Amygdala (tissue), 56 donors: ENCODE measurements around the gene PTPRN2.

Source experiments
- DNase-seq, 56 donors: peaks; one replicate each; lab custom pipeline; 2025; lab: John Stamatoyannopoulos, UW

Gene PTPRN2

DNA sequence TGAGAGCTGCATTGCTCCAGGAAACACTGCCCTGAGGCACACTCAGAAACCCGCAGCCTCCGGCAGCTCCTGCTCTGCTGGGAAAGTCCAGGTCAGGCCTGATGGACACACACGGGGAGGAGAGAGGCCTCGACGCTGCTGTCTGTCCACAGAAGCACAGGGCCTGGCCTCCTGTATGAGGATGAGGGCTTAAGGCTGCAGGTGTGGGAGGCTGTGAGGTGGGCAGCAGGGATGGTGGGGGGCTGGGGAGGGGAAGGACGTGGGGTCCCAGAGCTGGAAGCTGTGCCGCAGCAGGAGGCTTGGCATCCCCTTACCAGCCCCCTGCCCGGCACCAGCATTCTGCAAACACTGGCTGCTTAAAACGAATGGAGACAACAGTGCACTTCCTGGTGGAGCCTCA, 1064.7 kb downstream of the PTPRN2 start:
- DNase-seq: no peak

DNA sequence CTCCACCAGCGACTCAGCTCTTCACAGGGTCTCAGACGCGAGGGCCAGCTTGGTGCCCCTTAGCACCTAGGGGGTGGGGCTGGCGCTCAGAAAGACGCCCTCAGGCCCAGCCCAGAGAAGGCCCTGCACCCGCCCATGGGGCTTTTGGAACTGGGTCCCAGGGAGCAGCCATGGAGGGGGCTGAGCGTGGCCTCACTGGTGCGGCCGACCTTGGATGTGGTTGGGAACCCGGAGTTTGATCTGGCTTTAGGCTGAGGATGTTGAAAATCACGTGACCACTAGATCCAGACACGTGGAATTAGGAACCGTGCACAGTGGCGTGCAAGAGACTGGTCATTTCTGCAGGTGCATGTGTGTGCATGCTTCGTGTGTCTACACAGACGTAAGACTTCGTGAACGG, 1065.4 kb downstream of the PTPRN2 start:
- DNase-seq: no peak

DNA sequence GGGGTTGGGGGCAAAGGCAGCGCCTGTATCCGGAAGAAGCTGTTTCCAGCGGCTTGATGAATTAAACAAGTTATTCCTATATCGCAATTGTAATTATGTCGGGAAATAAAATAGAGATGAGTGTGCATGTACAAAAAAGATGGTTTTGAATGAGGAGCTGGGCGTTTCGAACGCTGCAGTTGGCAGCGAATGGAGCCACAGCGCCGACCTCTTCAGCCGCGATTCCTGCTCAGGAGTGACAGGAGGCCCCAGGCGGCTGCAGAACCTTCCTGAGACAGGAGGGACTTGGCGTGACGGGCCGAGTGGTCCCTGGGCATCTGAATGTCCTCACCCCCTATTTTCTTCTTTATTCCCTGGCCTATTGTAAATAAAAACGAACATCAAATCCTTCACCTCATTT, 1065.9 kb downstream of the PTPRN2 start:
- no peak for DNase-seq

DNA sequence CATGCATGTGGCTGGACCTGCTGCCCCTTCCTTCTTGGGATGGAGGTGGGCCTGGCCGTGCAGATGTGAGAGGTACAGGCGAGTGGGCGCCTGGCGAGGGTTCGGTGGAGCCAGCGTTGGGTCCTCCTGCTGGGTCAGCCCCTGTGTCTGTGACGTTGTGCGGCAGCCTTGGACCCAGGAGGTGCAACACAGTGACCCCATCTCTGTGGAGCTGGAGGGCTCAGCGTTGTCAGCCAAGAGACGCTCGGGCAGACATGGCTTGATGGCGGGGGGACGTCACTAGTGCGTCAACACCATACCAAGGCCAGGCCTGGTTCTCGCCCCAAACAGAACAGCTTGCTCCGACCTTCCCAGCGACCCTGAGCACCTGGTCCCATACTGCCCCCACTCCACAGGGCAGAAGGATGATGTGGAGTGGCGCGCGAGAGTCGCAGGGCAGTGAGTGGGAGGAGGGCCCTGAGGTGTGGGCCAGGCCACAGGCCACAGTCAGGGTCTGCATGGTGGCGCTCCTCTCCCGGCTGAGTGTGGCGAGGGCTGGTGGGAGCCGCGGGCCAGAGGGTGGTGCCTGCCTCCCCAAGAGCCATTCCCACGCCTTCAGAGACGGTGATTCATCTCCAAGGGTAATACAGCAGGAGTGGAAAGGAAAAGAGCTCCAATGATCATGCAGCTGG, 1066.4 kb downstream of the PTPRN2 start:
- DNase-seq: no peak

DNA sequence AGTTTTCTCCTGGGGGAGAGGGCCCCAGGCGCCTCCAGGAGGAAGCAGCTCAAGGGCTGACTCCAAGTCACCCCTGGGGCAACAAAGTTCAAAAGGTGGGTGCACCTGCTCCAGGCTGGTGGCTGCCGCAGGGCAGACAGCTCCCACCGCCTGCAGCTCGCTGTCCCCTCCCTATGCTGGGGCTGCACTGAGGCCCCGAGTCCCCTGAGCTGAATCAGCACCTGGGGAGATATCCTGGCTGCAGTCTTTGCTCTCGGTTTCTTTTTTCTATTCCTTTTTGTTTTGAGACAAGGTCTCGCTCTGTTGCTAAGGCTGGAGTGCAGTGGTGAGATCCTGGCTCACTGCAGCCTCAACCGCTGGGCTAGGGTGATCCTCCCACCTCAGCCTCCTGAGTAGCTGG, 1067.4 kb downstream of the PTPRN2 start:
- no peak for DNase-seq

DNA sequence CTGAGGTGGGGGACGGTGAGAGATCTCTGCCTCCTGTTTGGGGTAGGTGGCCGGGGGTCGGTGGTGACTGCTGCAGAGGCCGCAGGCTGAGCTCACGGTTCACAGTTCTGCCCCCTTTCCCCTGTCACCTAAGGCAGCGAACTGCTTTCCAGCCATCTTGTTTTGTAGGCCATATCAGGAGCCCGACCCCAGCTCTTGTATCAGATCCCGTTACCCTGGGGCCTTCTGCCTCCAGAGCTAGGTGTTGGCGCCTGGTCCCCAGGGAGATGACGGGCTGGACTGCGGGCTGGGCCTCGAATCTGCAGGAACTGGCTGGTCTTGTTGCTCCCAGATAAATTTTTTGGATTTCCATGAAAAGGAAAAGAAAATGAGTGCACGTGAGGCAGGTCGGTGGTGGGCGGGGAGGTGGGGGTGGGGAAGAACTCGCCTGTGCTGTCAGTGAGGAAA, 1067.8 kb downstream of the PTPRN2 start:
- no peak for DNase-seq

DNA sequence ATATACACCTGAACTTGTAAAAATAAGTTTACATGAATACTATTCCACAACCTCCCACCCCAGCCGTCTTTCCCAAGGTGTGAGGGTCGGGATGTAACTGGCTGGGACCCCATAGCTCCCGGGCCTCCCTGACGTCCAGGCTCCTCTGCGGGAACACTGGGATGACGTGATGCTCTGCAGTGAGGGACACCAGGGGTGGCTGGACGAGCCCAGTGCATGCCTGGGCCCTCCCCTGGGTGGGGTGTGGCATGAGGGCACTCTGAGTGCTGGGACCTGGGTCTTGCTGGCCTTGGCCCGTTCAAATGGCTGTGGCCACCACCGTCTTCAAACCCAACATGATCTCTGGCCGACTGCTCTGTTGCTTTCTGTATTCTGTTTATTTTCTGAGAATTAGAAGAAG, 1068.4 kb downstream of the PTPRN2 start:
- no peak for DNase-seq

DNA sequence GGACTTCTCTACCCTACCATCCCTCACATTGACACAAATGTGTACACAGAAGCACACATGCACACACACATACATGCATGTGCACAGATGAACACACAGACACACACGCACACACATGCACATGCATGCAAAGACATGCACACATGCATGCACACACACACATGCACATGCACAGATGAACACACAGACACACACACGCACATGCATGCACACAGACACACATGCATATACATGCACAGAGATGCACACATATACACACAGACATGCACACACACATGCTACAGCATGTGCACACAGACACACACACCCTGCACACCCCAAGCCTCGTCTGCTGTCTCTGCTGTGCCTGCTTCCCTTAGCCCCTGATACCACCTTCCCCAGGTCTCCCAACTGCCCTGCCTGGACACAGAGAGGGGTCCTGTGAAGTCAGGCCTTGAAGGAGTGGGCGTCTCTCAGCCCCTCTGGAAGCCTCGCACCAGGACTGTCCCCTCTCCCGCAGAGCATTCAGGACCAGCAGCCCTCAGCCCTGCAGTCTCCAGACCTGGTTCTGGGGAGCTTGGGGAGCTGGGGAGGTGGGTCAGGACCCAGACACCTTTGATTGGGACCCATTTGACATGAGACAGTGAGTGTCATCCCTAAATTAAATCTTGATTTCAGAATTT, 1069.0 kb downstream of the PTPRN2 start:
- DNase-seq: no peak

DNA sequence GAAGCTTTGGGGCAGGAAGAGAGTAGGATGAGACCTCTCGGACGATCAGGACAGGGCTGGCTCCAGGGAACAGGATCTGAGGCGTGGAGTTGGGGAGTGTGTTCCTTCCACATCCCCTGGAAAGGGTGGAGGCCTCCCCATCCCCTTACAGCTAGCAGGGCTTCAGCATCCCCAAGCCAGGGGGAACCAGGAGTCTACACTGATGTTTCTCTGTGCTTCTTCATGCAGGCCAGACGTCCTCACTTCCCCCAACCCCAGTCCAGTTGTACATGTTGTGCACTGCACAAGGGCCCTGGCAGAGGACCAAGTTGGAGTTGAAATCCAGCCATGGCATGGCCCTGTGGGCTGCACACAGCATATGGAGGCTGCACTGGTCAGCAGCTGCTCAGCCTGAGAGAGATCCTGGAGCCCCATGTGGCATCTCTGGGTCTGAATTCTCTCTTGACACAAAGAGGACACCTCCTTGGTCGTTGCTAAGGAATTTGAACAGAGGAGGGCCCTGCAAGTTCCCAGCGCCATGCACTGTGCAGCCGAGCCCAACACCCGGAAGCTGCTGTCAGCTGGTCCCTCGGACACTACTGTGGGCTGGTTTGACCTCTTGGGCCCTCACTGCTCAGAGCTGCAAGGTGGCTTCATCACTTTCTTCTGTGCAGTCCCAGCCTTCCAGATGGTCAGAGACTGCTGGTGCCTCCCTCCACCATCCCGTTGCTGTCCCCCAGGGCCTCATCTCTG, 1069.7 kb downstream of the PTPRN2 start:
- no peak for DNase-seq

DNA sequence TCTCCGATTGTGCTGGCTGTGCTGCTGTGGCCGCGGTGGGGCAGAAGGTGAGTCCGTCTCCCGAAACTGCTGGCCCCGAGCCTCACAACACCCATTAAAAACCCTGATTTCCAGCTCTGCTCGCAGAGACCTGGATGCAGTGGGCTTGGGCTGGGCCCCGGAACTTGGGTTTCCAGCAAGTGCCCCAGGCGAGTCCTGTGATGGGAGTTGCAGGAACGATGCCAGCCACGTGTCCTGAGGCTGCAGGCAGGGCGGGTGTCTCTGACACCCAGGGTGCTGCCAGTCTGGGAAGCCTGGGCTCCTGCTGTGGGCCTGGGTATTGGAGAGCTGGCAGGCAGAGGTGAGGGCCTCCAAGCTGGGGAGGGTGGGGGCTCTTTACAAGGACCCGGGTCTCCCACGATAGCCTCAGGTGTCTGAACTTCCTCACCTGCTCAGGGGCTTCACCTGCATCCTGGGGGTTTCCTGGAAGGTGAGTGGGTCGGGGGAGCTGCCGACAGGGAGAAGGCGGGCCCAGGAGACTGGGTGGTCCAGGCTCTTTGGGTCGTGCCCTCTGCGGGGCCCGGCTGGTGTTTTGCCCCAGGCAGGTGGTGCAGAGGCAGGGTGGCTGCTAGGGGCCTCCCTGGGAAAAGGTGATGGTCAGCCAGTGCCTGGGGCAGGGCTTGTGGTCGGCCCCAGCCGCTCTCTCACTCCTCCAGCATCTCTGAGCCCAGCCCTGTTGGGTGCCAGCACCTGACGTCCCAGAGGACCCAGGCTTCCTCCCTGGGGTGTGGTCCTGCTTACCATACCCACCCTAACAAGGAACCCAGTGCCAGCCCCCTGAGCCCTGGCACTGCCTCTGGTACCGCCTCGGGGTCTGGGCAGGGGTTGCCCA, 1070.5 kb downstream of the PTPRN2 start:
- DNase-seq: no peak

DNA sequence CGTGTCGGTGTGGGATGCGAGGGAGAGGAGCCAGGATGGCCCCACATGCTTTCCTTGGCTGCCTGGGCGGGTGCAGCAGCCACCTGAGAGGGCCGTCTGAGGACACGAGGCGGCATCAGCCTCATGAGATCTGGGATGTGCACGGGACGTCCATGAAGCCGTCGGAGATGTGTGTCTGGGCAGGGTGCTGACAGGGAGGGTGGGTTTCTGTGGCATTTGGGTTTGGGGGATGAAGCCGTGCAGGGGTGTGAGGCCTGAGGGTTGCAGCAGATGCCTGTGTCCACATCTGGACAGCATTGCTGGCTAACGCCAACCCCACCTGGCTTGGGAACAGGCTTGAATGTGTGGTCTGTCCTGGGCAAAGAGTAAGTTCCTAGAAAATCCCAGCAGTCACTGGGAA, 1071.3 kb downstream of the PTPRN2 start:
- DNase-seq: no peak

DNA sequence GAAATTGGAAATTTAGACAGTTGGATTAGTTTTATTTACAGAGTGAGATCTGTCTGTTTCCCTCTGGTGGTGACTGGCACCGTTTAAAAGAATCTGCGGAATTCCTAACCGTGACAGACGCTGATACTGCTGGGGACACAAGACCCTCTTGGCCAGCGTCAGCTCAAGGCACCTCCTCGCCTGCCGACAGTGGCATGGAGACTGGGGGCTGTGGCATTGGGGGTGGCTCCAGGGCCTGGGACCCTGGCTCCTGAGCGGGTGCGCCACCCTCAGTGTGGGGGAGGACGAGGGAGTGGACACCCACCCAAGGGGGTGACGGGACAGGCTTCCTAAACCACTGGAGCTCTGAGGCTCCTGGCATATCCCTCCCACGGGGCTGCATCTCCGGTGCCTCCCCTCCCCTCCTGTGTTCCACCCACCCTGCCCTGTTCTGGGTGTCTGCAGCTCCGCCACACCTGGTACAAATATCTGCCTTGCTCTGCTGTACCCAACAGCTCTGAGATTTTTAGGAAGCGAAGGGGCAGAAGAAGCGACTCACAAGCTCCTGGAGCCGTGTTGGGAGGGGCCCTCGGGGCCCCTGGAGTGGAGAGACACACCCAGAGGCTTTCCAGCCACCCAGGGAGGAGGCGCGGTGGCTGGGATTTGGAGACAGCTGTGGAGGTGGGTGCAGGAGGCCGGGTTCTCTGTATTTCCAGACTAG, 1072.1 kb downstream of the PTPRN2 start:
- no peak for DNase-seq

DNA sequence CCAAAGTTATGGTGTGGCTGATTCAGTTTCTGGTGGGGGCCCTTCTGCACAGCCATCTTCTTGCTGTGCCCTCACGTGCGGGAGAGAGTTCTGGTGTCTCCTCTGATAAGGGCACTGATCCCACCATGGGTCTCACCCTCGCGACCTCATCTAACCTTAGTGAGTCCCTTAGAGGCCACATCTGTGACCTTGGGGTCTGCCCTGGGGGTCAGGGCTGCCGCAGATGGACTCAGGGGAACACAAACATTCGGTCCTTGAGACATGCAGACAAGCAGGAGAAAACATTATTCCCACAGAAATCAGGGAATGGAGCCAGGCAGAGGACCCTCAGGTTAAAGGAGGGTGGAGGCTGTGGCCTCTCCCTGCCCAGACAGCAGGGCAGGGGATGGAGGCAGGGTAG, 1072.9 kb downstream of the PTPRN2 start:
- DNase-seq: no peak

DNA sequence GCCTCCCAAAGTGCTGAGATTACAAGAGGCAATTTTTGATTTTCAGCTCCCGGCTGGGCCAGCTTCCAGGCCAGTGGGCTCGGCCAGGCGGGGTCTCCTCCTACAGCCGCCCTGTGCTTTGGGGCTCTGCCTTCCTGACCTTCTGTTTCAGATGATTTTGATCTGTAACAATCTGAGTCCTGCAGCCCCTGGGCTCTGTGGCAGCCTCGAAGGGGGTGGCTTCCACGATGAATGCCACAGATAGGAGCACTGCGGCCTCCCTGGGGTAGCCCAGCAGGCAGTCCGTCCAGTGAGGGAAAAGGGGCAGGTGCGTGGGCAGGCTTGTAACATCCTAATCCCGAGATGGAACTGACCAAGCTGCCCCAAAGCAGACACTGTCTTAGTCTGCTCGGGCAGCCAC, 1073.3 kb downstream of the PTPRN2 start:
- no peak for DNase-seq

DNA sequence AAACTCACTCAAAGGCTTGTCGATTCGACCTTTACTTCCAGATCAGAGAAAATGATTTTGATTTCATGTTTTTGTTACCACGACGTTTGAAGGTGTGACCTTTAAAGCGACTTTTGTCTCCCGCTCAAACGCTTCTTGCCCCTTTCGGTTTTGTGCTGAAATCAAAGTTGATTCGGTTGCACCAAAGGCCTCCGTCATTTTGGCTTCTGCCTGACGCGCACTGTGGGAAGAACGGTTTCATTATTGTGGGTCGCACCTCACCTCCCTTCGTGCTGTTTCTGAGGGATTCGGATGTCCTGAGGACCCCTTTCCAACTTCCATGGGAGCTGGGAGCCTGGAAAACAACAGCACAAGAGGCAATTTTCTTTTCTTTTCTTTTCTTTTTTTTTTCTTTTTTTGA, 1073.9 kb downstream of the PTPRN2 start:
- DNase-seq: no peak

DNA sequence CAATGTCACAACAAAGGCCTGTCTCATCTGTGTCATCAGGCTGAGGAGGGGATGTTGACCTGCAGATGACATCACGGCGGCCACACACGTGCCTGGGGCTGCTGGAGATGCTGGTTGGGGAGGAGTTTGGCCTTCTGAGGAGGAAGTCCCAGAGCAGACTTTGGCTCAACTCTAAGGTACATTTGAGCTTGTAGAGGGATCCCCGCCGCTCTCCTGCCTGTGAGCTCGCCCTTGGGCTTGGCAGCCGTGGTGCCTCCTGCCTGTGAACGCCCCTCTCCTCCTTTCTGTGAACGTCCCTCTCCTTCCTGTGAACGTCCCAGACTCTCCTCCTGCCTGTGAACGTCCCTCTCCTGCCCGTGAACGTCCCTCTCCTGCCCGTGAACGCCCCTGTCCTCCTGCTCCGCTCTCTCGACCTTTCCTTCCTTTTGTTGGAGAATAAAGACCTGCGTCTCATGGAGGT, 1074.4 kb downstream of the PTPRN2 start:
- no peak for DNase-seq

DNA sequence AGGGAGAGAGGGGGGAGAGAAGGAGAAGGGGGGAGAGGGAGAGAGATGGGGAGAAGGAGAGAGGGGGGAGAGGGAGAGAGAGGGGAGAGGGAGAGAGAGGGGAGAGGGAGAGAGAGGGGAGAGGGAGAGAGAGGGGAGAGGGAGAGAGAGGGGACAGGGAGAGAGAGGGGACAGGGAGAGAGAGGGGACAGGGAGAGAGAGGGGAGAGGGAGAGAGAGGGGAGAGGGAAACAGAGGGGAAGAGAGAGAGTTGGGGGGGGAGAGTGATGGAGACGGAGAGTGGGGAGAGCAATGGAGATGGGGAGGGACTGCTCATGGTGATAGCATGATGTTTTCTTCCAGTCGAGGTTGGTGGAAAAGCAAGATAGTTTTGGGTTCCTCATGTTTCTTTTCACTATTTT, 1078.4 kb downstream of the PTPRN2 start:
- no peak for DNase-seq

DNA sequence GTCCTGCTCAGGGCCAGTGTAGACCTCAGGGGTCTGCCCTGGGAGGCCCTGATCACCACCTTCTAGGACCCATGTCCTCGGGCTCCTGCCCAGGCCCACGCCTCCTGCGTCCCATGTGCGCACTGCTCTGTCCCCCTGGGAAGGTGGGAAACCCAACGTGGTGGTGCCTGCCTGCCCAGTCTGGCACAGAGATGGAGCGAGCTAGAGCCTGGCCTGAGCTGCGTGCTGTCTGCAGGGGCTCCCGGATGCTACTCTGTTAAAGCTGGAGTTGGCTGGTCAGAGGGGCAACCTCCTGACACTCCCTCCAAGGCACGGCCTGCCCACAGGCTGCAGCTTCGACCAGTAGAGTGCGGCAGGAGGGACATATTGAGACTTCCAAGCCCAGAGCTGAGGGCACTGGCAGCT, 1079.1 kb downstream of the PTPRN2 start:
- DNase-seq: no peak

DNA sequence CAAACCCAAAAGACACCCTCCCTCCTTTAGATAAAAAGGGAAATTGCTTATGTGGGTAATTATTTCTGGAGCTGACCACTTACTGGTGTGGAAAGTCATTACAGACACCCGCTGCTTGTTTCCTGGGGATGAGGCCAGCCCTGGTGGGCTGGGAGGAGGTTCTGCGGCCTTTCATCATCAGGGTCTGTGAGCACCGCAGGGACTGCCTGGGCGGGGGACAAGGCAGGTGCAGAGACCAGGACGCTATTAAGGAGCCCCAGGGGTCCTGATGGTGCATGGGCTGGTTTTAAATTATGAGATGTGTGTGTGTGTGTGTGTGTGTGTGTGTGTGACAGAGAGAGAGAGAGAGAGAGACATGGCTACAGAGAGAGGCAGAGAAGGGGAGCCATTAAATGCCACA, 1079.6 kb downstream of the PTPRN2 start:
- no peak for DNase-seq

DNA sequence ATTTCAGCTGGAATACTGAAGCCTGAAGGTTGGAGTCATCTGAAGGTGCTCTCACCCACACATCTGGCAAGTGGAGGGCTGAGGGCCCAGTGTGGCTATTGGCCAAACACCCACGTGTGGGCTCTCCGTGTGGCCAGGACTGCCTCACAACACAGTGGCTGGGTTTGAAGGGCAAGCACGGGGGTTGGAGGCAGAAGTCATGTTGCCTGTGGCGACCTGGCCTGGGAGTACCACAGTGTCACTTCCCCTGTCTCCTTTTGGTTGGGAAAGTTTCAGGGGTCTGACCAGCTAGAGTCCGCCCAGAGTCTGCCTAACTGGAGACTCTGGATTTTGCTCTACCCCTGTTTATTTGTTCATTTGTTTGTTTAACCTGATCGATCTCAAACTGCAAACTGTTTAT, 1081.4 kb downstream of the PTPRN2 start:
- DNase-seq: no peak
